Endothelial cell of umbilical vein (primary cell): Measurements from ENCODE around the gene CD48.

ENCODE experiments used
- CTCF ChIP-seq, 2 donors: IDR thresholded peaks; 1 replicate in 1 of 2; 2 replicates in 1 of 2; pipeline ENCODE4 v1.5.1; 2011; ENCODE audit warnings: low read length in 2 of 2, mild to moderate bottlenecking in 2 of 2, moderate library complexity in 2 of 2, control low read depth in 1 of 2, inconsistent platforms in 1 of 2, low read depth in 1 of 2; ENCODE audit not compliant: insufficient read depth in 1 of 2; ENCODE audit errors: extremely low read depth in 1 of 2
- EZH2 ChIP-seq: IDR thresholded peaks from 2 replicates; pipeline ENCODE4 v1.6.1; 2012; ENCODE audit warnings: borderline replicate concordance, low read depth, mild to moderate bottlenecking, moderate library complexity, low read length, inconsistent platforms; ENCODE audit not compliant: severe bottlenecking
- FOS ChIP-seq: IDR thresholded peaks from 2 replicates; pipeline ENCODE4 v1.6.1; 2011; ENCODE audit warnings: mild to moderate bottlenecking, low read length, moderate library complexity, borderline replicate concordance; ENCODE audit not compliant: insufficient read depth
- GATA2 ChIP-seq: IDR thresholded peaks from 2 replicates; pipeline ENCODE4 v1.7.0; 2011; ENCODE audit warnings: low read depth, mild to moderate bottlenecking, moderate library complexity, mixed read lengths, low read length; ENCODE audit not compliant: insufficient read length, insufficient read depth
- JUN ChIP-seq: IDR thresholded peaks from 2 replicates; pipeline ENCODE4 v1.6.1; 2011; ENCODE audit warnings: borderline replicate concordance, low read depth; ENCODE audit not compliant: insufficient read length, insufficient read depth
- MAX ChIP-seq: IDR thresholded peaks from 2 replicates; pipeline ENCODE4 v1.6.1; 2011; ENCODE audit not compliant: insufficient read depth, insufficient read length
- MYC ChIP-seq: IDR thresholded peaks from one replicate; pipeline ENCODE4 v1.6.1; 2011; ENCODE audit warnings: mild to moderate bottlenecking, low read depth, low read length
- POLR2A ChIP-seq: IDR thresholded peaks from 2 replicates; pipeline ENCODE4 v1.6.1; 2012; ENCODE audit warnings: low read depth, mild to moderate bottlenecking, control low read depth, low read length
- POLR2AphosphoS5 ChIP-seq: IDR thresholded peaks from 2 replicates; pipeline ENCODE4 v1.6.1; 2012; ENCODE audit warnings: low read depth, mild to moderate bottlenecking, control low read depth, low read length, moderate library complexity; ENCODE audit not compliant: insufficient read depth

GRCh38 chr1:160708118-160708517 lies 3.5 kb downstream of the CD48 start:
- TF ChIP-seq POLR2A (no peak), CTCF (IDR thresholded peaks at IDR 0.05; ENCODE audit: extremely low read depth in 1 of 2, insufficient read depth in 1 of 2, low read depth in 1 of 2, low read length in 2 of 2) (no peak), EZH2 (no peak), POLR2AphosphoS5 (no peak), MYC (no peak), JUN (no peak), FOS (no peak), MAX (no peak), GATA2 (no peak)
